Stimulated activated CD8-positive, alpha-beta memory T cell treated with anti-CD3 and anti-CD28 coated beads, Interleukin-15, amount 100 ng/mL, for 24 hours (primary cell): ENCODE results near the gene ASXL1.
A peak's percentile ranks its signal among the peaks of the same experiment; 100 is the strongest.
"Not testable (repeated sequence)": the region's sequence is repeated elsewhere in the genome, so short reads cannot be mapped to it uniquely, and the experiment has no call there.

Experiments used
- DNase-seq: peaks from one replicate; pipeline ENCODE4 v3.0.0-alpha.2; 2020; ENCODE audit warnings: low read depth

ASXL1 gene

GRCh38 chr20:32357869-32358631 is at the start of gene ASXL1:
Gene ASXL1 (plus strand): TSS chr20:32358331. CDS start chr20:32358776, 445 bp downstream.
- DNase-seq = peak; percentile 82

- no peak for DNase-seq
These were observed 45.3 kb upstream of the ASXL1 start for GRCh38 chr20:32312718-32313424.

GRCh38 chr20:32314768-32315167 is 43.4 kb upstream of the ASXL1 start:
- DNase-seq = no peak

GRCh38 chr20:32315399-32315798 is 42.7 kb upstream of the ASXL1 start:
- no peak for DNase-seq

- no peak for DNase-seq
These were observed 42.2 kb upstream of the ASXL1 start for GRCh38 chr20:32315891-32316290.

- no peak for DNase-seq
These were observed 41.5 kb upstream of the ASXL1 start for GRCh38 chr20:32316667-32317066.

- DNase-seq = no peak
These were observed 39.0 kb upstream of the ASXL1 start for GRCh38 chr20:32319100-32319499.

GRCh38 chr20:32320305-32320704 is 37.8 kb upstream of the ASXL1 start:
- no peak for DNase-seq

- DNase-seq = no peak
These were observed 36.7 kb upstream of the ASXL1 start for GRCh38 chr20:32321390-32321789.

GRCh38 chr20:32322260-32322659 is 35.9 kb upstream of the ASXL1 start:
- DNase-seq = not testable (repeated sequence)

- DNase-seq = not testable (repeated sequence)
These were observed 34.4 kb upstream of the ASXL1 start for GRCh38 chr20:32323761-32324160.

GRCh38 chr20:32325706-32326503 is 32.2 kb upstream of the ASXL1 start:
- no peak for DNase-seq

- no peak for DNase-seq
These were observed 31.7 kb upstream of the ASXL1 start for GRCh38 chr20:32326504-32326845.

- no peak for DNase-seq
These were observed 30.9 kb upstream of the ASXL1 start for GRCh38 chr20:32327087-32327681.

GRCh38 chr20:32329817-32330554 is 28.1 kb upstream of the ASXL1 start:
- DNase-seq = no peak

- no peak for DNase-seq
These were observed 27.6 kb upstream of the ASXL1 start for GRCh38 chr20:32330555-32330897.

- DNase-seq = no peak
These were observed 25.5 kb upstream of the ASXL1 start for GRCh38 chr20:32332614-32333013.

GRCh38 chr20:32333181-32333987 is 24.7 kb upstream of the ASXL1 start:
- DNase-seq = no peak

GRCh38 chr20:32333988-32334885 is 23.9 kb upstream of the ASXL1 start:
- DNase-seq = no peak

GRCh38 chr20:32336918-32337347 is 21.2 kb upstream of the ASXL1 start:
- no peak for DNase-seq
